Panc1 (cell line): ENCODE data around the gene TIGD7. TPM values are rescaled to one million over a fixed set of nuclear protein-coding genes. Genes with fewer than 3 reads are reported as not detected.

Experiments
- ATAC-seq: fragments of 200-7000 bp; cut with Tn5 transposase; 2 replicates; pipeline ENCODE4 v1.9.1; 2020; ENCODE audit warnings: mild to moderate bottlenecking, moderate library complexity
- BruUV-seq: library from RNA; stranded (reverse); fragments of 400-500 nt; replicated peaks from 2 replicates; lab custom pipeline; 2021; lab: Mats Ljungman, UMichigan
- CTCF ChIA-PET: fragments of 300-600 bp; sonication (Branson Sonifier 250); formaldehyde crosslinking; loops from one replicate; lab custom pipeline; 2022; ENCODE audit warnings: antibody characterized with exemption; lab: Charles Lee
- POLR2A ChIA-PET: fragments of 300-600 bp; sonication (Branson Sonifier 250); formaldehyde crosslinking; loops from one replicate; lab custom pipeline; 2022; ENCODE audit warnings: antibody characterized with exemption; lab: Charles Lee
- DNase-seq: peaks from one replicate; pipeline ENCODE4 v3.0.0-alpha.2; 2010; ENCODE audit warnings: low read depth, low spot score
- H3K27ac ChIP-seq: 2 replicates; pipeline ENCODE4 v1.5.1; 2011; ENCODE audit warnings: mild to moderate bottlenecking, low read length, inconsistent platforms
- H3K27me3 ChIP-seq: fragments of 200-500 bp; sonication (Bioruptor generic); 2 replicates; pipeline ENCODE4 v1.6.0; 2014; ENCODE audit warnings: low read length, inconsistent platforms; ENCODE audit not compliant: control insufficient read depth, insufficient read depth
- H3K36me3 ChIP-seq: fragments of 200-500 bp; sonication (Bioruptor generic); 2 replicates; pipeline ENCODE4 v1.5.1; 2014; ENCODE audit warnings: inconsistent platforms, mild to moderate bottlenecking, low read length, moderate library complexity; ENCODE audit not compliant: control insufficient read depth, insufficient read depth
- H3K4me1 ChIP-seq: 2 replicates; pipeline ENCODE4 v1.5.1; 2011; ENCODE audit warnings: inconsistent platforms, mild to moderate bottlenecking, low read length, moderate library complexity; ENCODE audit not compliant: control insufficient read depth, insufficient read depth
- H3K4me3 ChIP-seq, 2 experiments: 2 replicates each; pipeline ENCODE4 v1.5.1; 2011 to 2012; ENCODE audit warnings: low read depth in 2 of 2, low read length in 2 of 2, mild to moderate bottlenecking in 2 of 2, inconsistent platforms in 1 of 2, moderate library complexity in 1 of 2
- H3K9me3 ChIP-seq: fragments of 200-500 bp; sonication (Bioruptor generic); 2 replicates; pipeline ENCODE4 v1.5.1; 2014; ENCODE audit warnings: low read depth, mild to moderate bottlenecking, inconsistent platforms, low read length, moderate library complexity; ENCODE audit not compliant: control insufficient read depth, insufficient read depth
- CTCF ChIP-seq: fragments of 450-650 bp; IDR thresholded peaks from 2 replicates; pipeline ENCODE4 v1.5.1; 2017; ENCODE audit warnings: mild to moderate bottlenecking
- POLR2AphosphoS5 ChIP-seq: IDR thresholded peaks from 2 replicates; pipeline ENCODE4 v1.6.1; 2012; ENCODE audit warnings: mild to moderate bottlenecking, low read depth, low read length, moderate library complexity
- SIN3A ChIP-seq: IDR thresholded peaks from 2 replicates; pipeline ENCODE4 v1.6.1; 2012; ENCODE audit warnings: low read depth, mild to moderate bottlenecking, low read length, moderate library complexity, borderline replicate concordance; ENCODE audit not compliant: insufficient read depth
- TCF7L2 ChIP-seq: IDR thresholded peaks from 2 replicates; pipeline ENCODE4 v1.6.1; 2011; ENCODE audit warnings: mild to moderate bottlenecking, low read depth, low read length, inconsistent platforms
- in situ Hi-C: cut with HindIII; loops from 2 replicates; pipeline ENCODE4 v1.10.0; 2016; ENCODE audit warnings: low sequenced_read_pairs, low pct_unique_long_range_greater_than_20kb
- intact Hi-C: fragments of 100-400 bp; cut with micrococcal nuclease; formaldehyde crosslinking; loops from one replicate; pipeline ENCODE4 v1.10.0; 2022; ENCODE audit not compliant: unreplicated experiment
- total RNA-seq: library from RNA; stranded (reverse); gene quantifications from one replicate; pipeline ENCODE4 v1.2.1, GENCODE V29; 2021; ENCODE audit not compliant: unreplicated experiment
- TF ChIP-seq, protein P1 (sequence below), 2 experiments: IDR thresholded peaks; 2 replicates each; pipeline ENCODE4 v1.6.1; 2011 to 2012; ENCODE audit warnings: low read depth in 2 of 2, control low read depth in 1 of 2, low read length in 1 of 2, mild to moderate bottlenecking in 1 of 2, moderate library complexity in 1 of 2; ENCODE audit not compliant: insufficient read depth in 1 of 2

The TIGD7 gene
- total RNA-seq, 1 experiment from 2014 or later = 4.5 TPM

DNA sequence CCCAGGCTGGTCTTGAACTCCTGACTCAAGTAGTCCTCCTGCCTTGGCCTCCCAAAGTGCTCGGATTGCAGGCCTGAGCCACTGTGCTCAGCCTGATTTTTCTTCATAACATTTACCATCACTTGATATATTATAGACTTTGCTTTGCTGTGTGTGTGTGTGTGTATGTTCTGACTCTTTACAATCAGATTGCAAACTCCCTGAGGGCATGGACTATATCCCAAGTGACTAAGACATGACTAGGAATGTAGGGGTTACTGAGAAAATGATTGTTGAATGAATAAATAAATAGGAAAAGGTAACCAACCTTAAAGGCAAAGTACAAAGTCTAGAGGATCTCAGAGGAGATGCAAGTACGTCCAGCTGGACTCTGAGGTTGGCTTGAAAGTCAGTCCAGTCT, 40.8 kb upstream of the TIGD7 start:
- H3K4me1 ChIP-seq = no peaks in the 10 kb centered on the region
- no peak overlapping the region for H3K27ac ChIP-seq
- in situ Hi-C loops (no loop called here), intact Hi-C loops (no loop called here)
- H3K36me3 ChIP-seq = no peaks in the 10 kb centered on the region
- CTCF ChIA-PET = no interaction called here
- H3K4me3 ChIP-seq = no peak overlapping the region
- no peaks in the 10 kb centered on the region for H3K9me3 ChIP-seq
- POLR2A ChIA-PET = no interaction called here
- no peaks in the 10 kb centered on the region for H3K27me3 ChIP-seq
- DNase-seq (no peak), ATAC-seq (no peak)
- TF ChIP-seq SIN3A (no peak), TCF7L2 (no peak), CTCF (no peak), POLR2AphosphoS5 (no peak)
- TF ChIP-seq, protein P1, sequence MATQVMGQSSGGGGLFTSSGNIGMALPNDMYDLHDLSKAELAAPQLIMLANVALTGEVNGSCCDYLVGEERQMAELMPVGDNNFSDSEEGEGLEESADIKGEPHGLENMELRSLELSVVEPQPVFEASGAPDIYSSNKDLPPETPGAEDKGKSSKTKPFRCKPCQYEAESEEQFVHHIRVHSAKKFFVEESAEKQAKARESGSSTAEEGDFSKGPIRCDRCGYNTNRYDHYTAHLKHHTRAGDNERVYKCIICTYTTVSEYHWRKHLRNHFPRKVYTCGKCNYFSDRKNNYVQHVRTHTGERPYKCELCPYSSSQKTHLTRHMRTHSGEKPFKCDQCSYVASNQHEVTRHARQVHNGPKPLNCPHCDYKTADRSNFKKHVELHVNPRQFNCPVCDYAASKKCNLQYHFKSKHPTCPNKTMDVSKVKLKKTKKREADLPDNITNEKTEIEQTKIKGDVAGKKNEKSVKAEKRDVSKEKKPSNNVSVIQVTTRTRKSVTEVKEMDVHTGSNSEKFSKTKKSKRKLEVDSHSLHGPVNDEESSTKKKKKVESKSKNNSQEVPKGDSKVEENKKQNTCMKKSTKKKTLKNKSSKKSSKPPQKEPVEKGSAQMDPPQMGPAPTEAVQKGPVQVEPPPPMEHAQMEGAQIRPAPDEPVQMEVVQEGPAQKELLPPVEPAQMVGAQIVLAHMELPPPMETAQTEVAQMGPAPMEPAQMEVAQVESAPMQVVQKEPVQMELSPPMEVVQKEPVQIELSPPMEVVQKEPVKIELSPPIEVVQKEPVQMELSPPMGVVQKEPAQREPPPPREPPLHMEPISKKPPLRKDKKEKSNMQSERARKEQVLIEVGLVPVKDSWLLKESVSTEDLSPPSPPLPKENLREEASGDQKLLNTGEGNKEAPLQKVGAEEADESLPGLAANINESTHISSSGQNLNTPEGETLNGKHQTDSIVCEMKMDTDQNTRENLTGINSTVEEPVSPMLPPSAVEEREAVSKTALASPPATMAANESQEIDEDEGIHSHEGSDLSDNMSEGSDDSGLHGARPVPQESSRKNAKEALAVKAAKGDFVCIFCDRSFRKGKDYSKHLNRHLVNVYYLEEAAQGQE (IDR thresholded peaks at IDR 0.05; ENCODE audit: insufficient read depth in 1 of 2, low read depth in 2 of 2, low read length in 1 of 2) = no peak
- BruUV-seq = no TSS peak

DNA sequence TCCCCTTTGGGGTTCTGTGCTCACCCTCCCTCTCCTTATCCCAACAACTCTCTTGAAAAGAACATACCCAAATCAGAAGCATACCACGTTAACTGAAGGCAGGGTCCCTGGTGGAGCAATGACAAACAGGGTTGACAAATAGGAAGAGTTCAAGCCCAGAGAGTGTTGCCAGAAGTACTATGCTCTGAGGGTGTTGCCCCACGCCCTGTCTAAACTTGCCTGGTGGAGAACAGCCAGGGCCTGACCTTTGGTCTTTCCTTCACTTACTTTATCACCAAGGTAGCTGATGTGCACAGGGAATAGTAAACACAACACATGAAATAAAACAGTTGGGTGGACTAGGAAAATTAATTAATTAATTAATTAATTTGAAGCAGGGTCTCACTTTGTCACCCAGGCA, 23.4 kb upstream of the TIGD7 start:
- POLR2A ChIA-PET = no interaction called here
- BruUV-seq = no TSS peak
- Histone ChIP-seq H3K4me3 (no peak overlapping the region), H3K27ac (no peak overlapping the region), H3K36me3 (no peaks in the 10 kb centered on the region), H3K27me3 (no peaks in the 10 kb centered on the region), H3K4me1 (no peaks in the 10 kb centered on the region), H3K9me3 (no peaks in the 10 kb centered on the region)
- intact Hi-C loops (no loop called here), in situ Hi-C loops (no loop called here)
- TF ChIP-seq TCF7L2 (no peak), CTCF (no peak), SIN3A (no peak), POLR2AphosphoS5 (no peak)
- TF ChIP-seq, protein P1 (IDR thresholded peaks at IDR 0.05; ENCODE audit: insufficient read depth in 1 of 2, low read depth in 2 of 2, low read length in 1 of 2) = no peak
- CTCF ChIA-PET = no interaction called here
- DNase-seq = no peak
- ATAC-seq = no peak
